ENCODE data around the gene IZUMO3. TPM values are rescaled to one million over a fixed set of nuclear protein-coding genes. Genes with fewer than 3 reads are reported as not detected.

Gene IZUMO3
- total and polyA plus RNA-seq, 2 of the 8 experiments (the other 6 are each of a cell fraction or from before 2014, with no cell fraction given): not detected

- no peaks in the 10 kb centered on the region for H3K79me1 ChIP-seq (ENCODE audit: low read depth, low read length)
- no peak overlapping the region for H3K4ac ChIP-seq (replicated peaks; ENCODE audit: insufficient read length, low read depth, low read length)
- H3K27me3 ChIP-seq (replicated peaks in 1 of 4; ENCODE audit: control insufficient read depth in 3 of 4, extremely low read depth in 1 of 4, insufficient read depth in 3 of 4, low read length in 3 of 4): no peaks in the 10 kb centered on the region
- H3K23me2 ChIP-seq (ENCODE audit: low read depth, low read length): no peaks in the 10 kb centered on the region
- H3K4me3 ChIP-seq (ENCODE audit: extremely low read depth in 1 of 4, insufficient read depth in 2 of 4, low read depth in 3 of 4, low read length in 4 of 4): no peak overlapping the region
- 95% methylated on average over 2 of the region's 2 CpGs; no CpG with 5 or more reads in 1 of the 2 experiments for WGBS, 2 experiments (ENCODE audit: extremely low coverage in 1 of 2, insufficient coverage in 1 of 2, insufficient read length in 1 of 2, insufficient replicate concordance in 2 of 2, low coverage in 1 of 2, low lambda C conversion rate in 2 of 2, missing lambda C conversion rate in 1 of 2)
- H2BK15ac ChIP-seq (ENCODE audit: low read length): no peak overlapping the region
- H2BK120ac ChIP-seq (replicated peaks; ENCODE audit: low read depth, low read length): no peak overlapping the region
- no peak overlapping the region for H4K8ac ChIP-seq (ENCODE audit: extremely low read depth, insufficient read depth, low read length)
- no peak overlapping the region for H3K9ac ChIP-seq (replicated peaks in 1 of 4; ENCODE audit: extremely low read depth in 1 of 4, low read depth in 3 of 4, low read length in 3 of 4)
- FAIRE-seq (no peak), DNase-seq (ENCODE audit: low read depth in 1 of 2, low spot score in 2 of 2) (no peak)
- no peak overlapping the region for H4K5ac ChIP-seq (ENCODE audit: insufficient read length, low read depth, low read length)
- no peak overlapping the region for H2AFZ ChIP-seq (ENCODE audit: low read length)
- H2BK12ac ChIP-seq (ENCODE audit: low read depth, low read length): no peak overlapping the region
- H4K91ac ChIP-seq (replicated peaks; ENCODE audit: insufficient read length, low read length): no peak overlapping the region
- no peaks in the 10 kb centered on the region for H3K4me1 ChIP-seq (replicated peaks in 1 of 4; ENCODE audit: control insufficient read depth in 3 of 4, insufficient read depth in 4 of 4, low read length in 3 of 4)
- no peak overlapping the region for H3K23ac ChIP-seq (ENCODE audit: insufficient read length)
- H2AK5ac ChIP-seq (ENCODE audit: low read depth, low read length): no peak overlapping the region
- H3K14ac ChIP-seq (ENCODE audit: insufficient read length): no peak overlapping the region
- H3K79me2 ChIP-seq (ENCODE audit: control insufficient read depth in 1 of 2, insufficient read depth in 2 of 2, low read length in 2 of 2): no peaks in the 10 kb centered on the region
- H2BK20ac ChIP-seq (ENCODE audit: low read length): no peak overlapping the region
- POLR2A ChIA-PET (ENCODE audit: partially characterized antibody): no interaction called here
- no peak overlapping the region for H2BK5ac ChIP-seq (ENCODE audit: low read depth, low read length)
- H3K4me2 ChIP-seq (ENCODE audit: insufficient read depth in 1 of 2, low read depth in 2 of 2, low read length in 2 of 2): no peak overlapping the region
- no peaks in the 10 kb centered on the region for H3K9me3 ChIP-seq (ENCODE audit: insufficient read depth in 2 of 2, low read depth in 1 of 2, low read length in 1 of 2)
- no peak overlapping the region for H3K18ac ChIP-seq (ENCODE audit: extremely low read depth, low read length)
- H4K20me1 ChIP-seq (replicated peaks in 1 of 2; ENCODE audit: control insufficient read depth in 1 of 2, insufficient read depth in 2 of 2, low read length in 2 of 2): no peaks in the 10 kb centered on the region
- H3K36me3 ChIP-seq (ENCODE audit: control insufficient read depth in 2 of 4, insufficient read depth in 4 of 4, low read length in 3 of 4): no peaks in the 10 kb centered on the region
- H3K27ac ChIP-seq (ENCODE audit: low read depth, low read length): no peak overlapping the region
- CTCF ChIA-PET (ENCODE audit: partially characterized antibody): interaction anchor here (1.2 kb wide), 1 partner anchor 39 kb away, joined by 3 read pairs; no protein-coding TSS in a partner anchor
- H3K56ac ChIP-seq (replicated peaks; ENCODE audit: insufficient read length, low read depth, low read length): no peak overlapping the region
- no peak for TF ChIP-seq NANOG (IDR thresholded peaks at IDR 0.05; ENCODE audit: insufficient read depth, low read depth, low read length, poor library complexity, severe bottlenecking)
- no peak for TF ChIP-seq JUND (IDR thresholded peaks at IDR 0.05; ENCODE audit: low read length)
- TF ChIP-seq, protein P1, sequence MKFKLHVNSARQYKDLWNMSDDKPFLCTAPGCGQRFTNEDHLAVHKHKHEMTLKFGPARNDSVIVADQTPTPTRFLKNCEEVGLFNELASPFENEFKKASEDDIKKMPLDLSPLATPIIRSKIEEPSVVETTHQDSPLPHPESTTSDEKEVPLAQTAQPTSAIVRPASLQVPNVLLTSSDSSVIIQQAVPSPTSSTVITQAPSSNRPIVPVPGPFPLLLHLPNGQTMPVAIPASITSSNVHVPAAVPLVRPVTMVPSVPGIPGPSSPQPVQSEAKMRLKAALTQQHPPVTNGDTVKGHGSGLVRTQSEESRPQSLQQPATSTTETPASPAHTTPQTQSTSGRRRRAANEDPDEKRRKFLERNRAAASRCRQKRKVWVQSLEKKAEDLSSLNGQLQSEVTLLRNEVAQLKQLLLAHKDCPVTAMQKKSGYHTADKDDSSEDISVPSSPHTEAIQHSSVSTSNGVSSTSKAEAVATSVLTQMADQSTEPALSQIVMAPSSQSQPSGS (IDR thresholded peaks at IDR 0.05; ENCODE audit: low read length): no peak
- TF ChIP-seq POLR2AphosphoS5 (IDR thresholded peaks at IDR 0.05; ENCODE audit: low read depth, low read length): no peak
- no peak for TF ChIP-seq RAD21 (IDR thresholded peaks at IDR 0.05 in 1 of 2, conservative IDR thresholded peaks at IDR 0.05 in 1 of 2; ENCODE audit: low read depth in 2 of 2, low read length in 2 of 2)
- TF ChIP-seq SIRT6 (IDR thresholded peaks at IDR 0.05; ENCODE audit: low read length): no peak
- TF ChIP-seq CBX5 (IDR thresholded peaks at IDR 0.05; ENCODE audit: low read depth, low read length): no peak
- no peak for TF ChIP-seq HDAC2 (IDR thresholded peaks at IDR 0.05; ENCODE audit: borderline replicate concordance in 1 of 2, low read depth in 2 of 2, low read length in 2 of 2)
- TF ChIP-seq SP4 (IDR thresholded peaks at IDR 0.05; ENCODE audit: low read length): no peak
- no peak for TF ChIP-seq JUN (IDR thresholded peaks at IDR 0.05; ENCODE audit: low read depth, low read length)
- TF ChIP-seq POLR2A (IDR thresholded peaks at IDR 0.05; ENCODE audit: control extremely low read depth in 1 of 2, low read depth in 2 of 2, low read length in 2 of 2): no peak
These were observed 7.5 kb upstream of the IZUMO3 start for GRCh38 chr9:24553183-24553552.
